ENCODE results near the gene F5.

The F5 gene

GRCh38 chr1:169494343-169494742 is 91.9 kb downstream of the F5 start:
- no peak for ATAC-seq
- H3K27me3 Mint-ChIP-seq, result no peaks in the 10 kb centered on the region
- no peak overlapping the region for H3K27ac Mint-ChIP-seq
- no peak overlapping the region for H3K4me3 Mint-ChIP-seq
- DNase-seq, result no peak
- H3K9me3 Mint-ChIP-seq, result peaks cover 9% of the 10 kb centered on the region
- H3K4me1 Mint-ChIP-seq, result peaks cover 24% of the 10 kb centered on the region
- H3K36me3 Mint-ChIP-seq (ENCODE audit: low read depth), result peaks cover 6% of the 10 kb centered on the region

GRCh38 chr1:169493251-169493650 is 93.0 kb downstream of the F5 start:
- Mint-ChIP-seq H3K4me1 (peaks cover 35% of the 10 kb centered on the region), H3K4me3 (no peak overlapping the region), H3K27ac (no peak overlapping the region), H3K27me3 (no peaks in the 10 kb centered on the region), H3K9me3 (peaks cover 4% of the 10 kb centered on the region), H3K36me3 (ENCODE audit: low read depth) (peaks cover under 1% of the 10 kb centered on the region)
- DNase-seq, result no peak
- no peak for ATAC-seq

- Mint-ChIP-seq H3K27me3 (no peaks in the 10 kb centered on the region), H3K4me3 (no peak overlapping the region), H3K9me3 (no peaks in the 10 kb centered on the region), H3K36me3 (ENCODE audit: low read depth) (no peaks in the 10 kb centered on the region), H3K4me1 (peaks cover 49% of the 10 kb centered on the region), H3K27ac (peak overlapping the region; percentile 44)
- ATAC-seq (peak; percentile 89), DNase-seq (peak; percentile 27)
These were observed 94.4 kb downstream of the F5 start for GRCh38 chr1:169491845-169492281.

GRCh38 chr1:169488157-169488556 is 98.1 kb downstream of the F5 start:
- Mint-ChIP-seq H3K27me3 (no peaks in the 10 kb centered on the region), H3K4me1 (peaks cover 71% of the 10 kb centered on the region), H3K36me3 (ENCODE audit: low read depth) (peaks cover 4% of the 10 kb centered on the region), H3K4me3 (no peak overlapping the region), H3K27ac (no peak overlapping the region), H3K9me3 (no peaks in the 10 kb centered on the region)
- ATAC-seq (no peak), DNase-seq (no peak)

GRCh38 chr1:169487561-169487960 is 98.7 kb downstream of the F5 start:
- ATAC-seq, result no peak
- Mint-ChIP-seq H3K4me3 (no peak overlapping the region), H3K4me1 (peaks cover 75% of the 10 kb centered on the region), H3K27ac (no peak overlapping the region), H3K9me3 (no peaks in the 10 kb centered on the region), H3K27me3 (no peaks in the 10 kb centered on the region), H3K36me3 (ENCODE audit: low read depth) (peaks cover 4% of the 10 kb centered on the region)
- no peak for DNase-seq

- ATAC-seq (no peak), DNase-seq (no peak)
- peak overlapping the region; percentile 12 for H3K27ac Mint-ChIP-seq
- peaks cover 4% of the 10 kb centered on the region for H3K36me3 Mint-ChIP-seq (ENCODE audit: low read depth)
- no peaks in the 10 kb centered on the region for H3K27me3 Mint-ChIP-seq
- H3K4me3 Mint-ChIP-seq, result peak overlapping the region; percentile 94
- H3K4me1 Mint-ChIP-seq, result peaks cover 74% of the 10 kb centered on the region
- no peaks in the 10 kb centered on the region for H3K9me3 Mint-ChIP-seq
These were observed 99.1 kb downstream of the F5 start for GRCh38 chr1:169487133-169487532.

GRCh38 chr1:169486281-169487051 is 99.8 kb downstream of the F5 start:
- H3K27ac Mint-ChIP-seq, result peak overlapping the region; percentile 88
- DNase-seq (no peak), ATAC-seq (no peak)
- no peaks in the 10 kb centered on the region for H3K27me3 Mint-ChIP-seq
- H3K4me1 Mint-ChIP-seq, result peaks cover 68% of the 10 kb centered on the region
- no peaks in the 10 kb centered on the region for H3K9me3 Mint-ChIP-seq
- peak overlapping the region; percentile 94 for H3K4me3 Mint-ChIP-seq
- H3K36me3 Mint-ChIP-seq (ENCODE audit: low read depth), result peaks cover 6% of the 10 kb centered on the region

GRCh38 chr1:169485431-169486280 is 100.6 kb downstream of the F5 start, which contains the start of gene SLC19A2:
Gene SLC19A2 (minus strand): TSS chr1:169485944. CDS start chr1:169485766, 178 bp downstream.
- peak within 1 kb of the TSS; percentile 94 for H3K4me3 Mint-ChIP-seq
- H3K36me3 Mint-ChIP-seq (ENCODE audit: low read depth), result peaks cover 8% of the 10 kb centered on the region
- no peaks in the 10 kb centered on the region for H3K27me3 Mint-ChIP-seq
- H3K4me1 Mint-ChIP-seq, result peaks cover 69% of the 10 kb centered on the region
- H3K27ac Mint-ChIP-seq, result peak within 1 kb of the TSS; percentile 91
- no peaks in the 10 kb centered on the region for H3K9me3 Mint-ChIP-seq
- ATAC-seq, result peak; percentile 99
- DNase-seq, result peak; percentile 93

GRCh38 chr1:169484683-169485430 is 101.4 kb downstream of the F5 start:
- ATAC-seq, result peak; percentile 16
- peak; percentile 43 for DNase-seq
- no peaks in the 10 kb centered on the region for H3K9me3 Mint-ChIP-seq
- peak overlapping the region; percentile 94 for H3K4me3 Mint-ChIP-seq
- H3K36me3 Mint-ChIP-seq (ENCODE audit: low read depth), result peaks cover 8% of the 10 kb centered on the region
- H3K27ac Mint-ChIP-seq, result peak overlapping the region; percentile 91
- H3K27me3 Mint-ChIP-seq, result no peaks in the 10 kb centered on the region
- peaks cover 72% of the 10 kb centered on the region for H3K4me1 Mint-ChIP-seq

GRCh38 chr1:169484101-169484500 is 102.2 kb downstream of the F5 start:
- Mint-ChIP-seq H3K4me1 (peaks cover 68% of the 10 kb centered on the region), H3K4me3 (peak overlapping the region; percentile 94), H3K27me3 (no peaks in the 10 kb centered on the region), H3K36me3 (ENCODE audit: low read depth) (peaks cover 8% of the 10 kb centered on the region), H3K27ac (peak overlapping the region; percentile 91), H3K9me3 (no peaks in the 10 kb centered on the region)
- ATAC-seq, result no peak
- no peak for DNase-seq

GRCh38 chr1:169483500-169483966 is 102.7 kb downstream of the F5 start:
- DNase-seq (no peak), ATAC-seq (no peak)
- Mint-ChIP-seq H3K36me3 (ENCODE audit: low read depth) (peaks cover 8% of the 10 kb centered on the region), H3K27ac (no peak overlapping the region), H3K4me1 (peaks cover 62% of the 10 kb centered on the region), H3K27me3 (no peaks in the 10 kb centered on the region), H3K4me3 (peak overlapping the region; percentile 94), H3K9me3 (no peaks in the 10 kb centered on the region)

GRCh38 chr1:169479363-169480066 is 106.8 kb downstream of the F5 start:
- Mint-ChIP-seq H3K4me1 (peaks cover 28% of the 10 kb centered on the region), H3K9me3 (no peaks in the 10 kb centered on the region), H3K27me3 (no peaks in the 10 kb centered on the region), H3K36me3 (ENCODE audit: low read depth) (peaks cover 11% of the 10 kb centered on the region), H3K4me3 (no peak overlapping the region), H3K27ac (no peak overlapping the region)
- DNase-seq (no peak), ATAC-seq (no peak)

GRCh38 chr1:169478094-169478672 is 108.1 kb downstream of the F5 start:
- H3K4me3 Mint-ChIP-seq, result no peak overlapping the region
- H3K4me1 Mint-ChIP-seq, result peaks cover 16% of the 10 kb centered on the region
- H3K36me3 Mint-ChIP-seq (ENCODE audit: low read depth), result peaks cover 12% of the 10 kb centered on the region
- no peak for DNase-seq
- no peaks in the 10 kb centered on the region for H3K27me3 Mint-ChIP-seq
- no peaks in the 10 kb centered on the region for H3K9me3 Mint-ChIP-seq
- H3K27ac Mint-ChIP-seq, result no peak overlapping the region
- no peak for ATAC-seq

Data from activated naive CD8-positive, alpha-beta T cell treated with anti-CD3 and anti-CD28 coated beads, Interleukin-2, amount 50 U/mL, for 24 hours (primary cell).